Pulmonary artery endothelial cell (primary cell): ENCODE data around the gene SMPDL3A. TPM values are rescaled to one million over a fixed set of nuclear protein-coding genes. Genes with fewer than 3 reads are reported as not detected.

ENCODE experiments used
- DNase-seq: peaks from one replicate; pipeline ENCODE4 v3.0.0-alpha.2; 2011; ENCODE audit warnings: low read depth, low spot score
- total RNA-seq: library from RNA; depleted of rRNA; stranded (reverse); fragments of >200 nt; gene quantifications from 2 replicates; pipeline ENCODE4 v1.2.3, GENCODE V29; 2014

SMPDL3A gene
- total RNA-seq, 1 donor from 2014 or later: 2.4 TPM

GRCh38 chr6:122853259-122853995 lies 64.4 kb downstream of the SMPDL3A start:
- DNase-seq: no peak

Other genes with a start within 250 kb of the SMPDL3A start
- gene PKIB, start 178.9 kb upstream of the SMPDL3A start, total RNA-seq: 0.13 TPM in 1 of 2 replicates, not detected in the other
- gene FABP7, start 9.5 kb upstream of the SMPDL3A start, total RNA-seq: not detected in 2 replicates
- not detected in 2 replicates for gene CLVS2, start 207.0 kb downstream of the SMPDL3A start, total RNA-seq